GM19438 (cell line): ENCODE measurements around the gene CYP2B6.
"Not testable (repeated sequence)": the region's sequence is repeated elsewhere in the genome, so short reads cannot be mapped to it uniquely, and the experiment has no call there.

Source experiments
- ATAC-seq: cut with Tn5 transposase; IDR thresholded peaks from one replicate; pipeline ENCODE4 v1.9.1; 2021; ENCODE audit warnings: low read depth; ENCODE audit not compliant: unreplicated experiment

CYP2B6 gene

DNA sequence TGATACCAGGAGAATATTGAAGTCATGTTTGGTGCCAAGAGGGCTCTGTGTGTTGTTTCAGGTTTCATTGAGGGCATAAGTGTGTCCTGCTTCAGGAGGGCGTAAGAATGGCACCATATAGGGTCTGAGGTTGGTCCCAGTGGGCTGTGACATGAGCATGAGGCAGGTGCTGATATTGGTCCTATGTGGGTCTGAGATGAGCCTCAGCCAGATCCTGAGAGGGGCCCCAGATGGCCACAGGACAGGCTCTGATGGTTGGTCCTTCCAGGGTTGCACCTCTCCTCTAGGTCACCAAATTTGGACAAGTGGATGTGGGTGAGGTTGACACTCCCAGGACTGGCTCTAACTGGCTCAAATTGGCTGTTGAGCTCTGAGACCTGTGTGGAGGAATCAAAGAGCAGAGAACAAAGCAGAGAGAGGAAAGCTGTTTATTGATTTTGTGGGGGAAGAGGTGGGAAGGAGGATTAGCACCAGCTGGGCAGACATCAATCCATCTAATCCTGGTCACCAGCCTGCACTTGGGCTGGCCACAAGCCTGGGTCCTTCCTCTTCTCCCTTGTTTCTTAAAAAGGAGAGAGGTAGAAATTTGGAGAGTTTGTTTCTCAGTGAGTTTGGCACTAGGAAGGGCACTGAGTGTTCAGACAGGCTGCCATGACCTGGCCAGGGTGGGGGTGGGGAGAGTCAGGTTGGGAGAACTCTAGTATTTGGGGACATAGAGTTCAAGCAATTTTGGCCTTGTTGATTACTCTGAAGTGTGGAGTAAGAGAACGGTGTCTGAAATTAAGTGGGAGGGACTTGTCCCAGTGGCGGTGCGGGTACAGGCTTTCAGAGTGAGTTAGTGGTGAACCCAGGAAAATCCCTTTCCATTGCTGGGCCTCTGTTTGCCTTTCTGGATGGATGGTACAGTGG lies 38.7 kb downstream of the CYP2B6 start:
- no peak for ATAC-seq

DNA sequence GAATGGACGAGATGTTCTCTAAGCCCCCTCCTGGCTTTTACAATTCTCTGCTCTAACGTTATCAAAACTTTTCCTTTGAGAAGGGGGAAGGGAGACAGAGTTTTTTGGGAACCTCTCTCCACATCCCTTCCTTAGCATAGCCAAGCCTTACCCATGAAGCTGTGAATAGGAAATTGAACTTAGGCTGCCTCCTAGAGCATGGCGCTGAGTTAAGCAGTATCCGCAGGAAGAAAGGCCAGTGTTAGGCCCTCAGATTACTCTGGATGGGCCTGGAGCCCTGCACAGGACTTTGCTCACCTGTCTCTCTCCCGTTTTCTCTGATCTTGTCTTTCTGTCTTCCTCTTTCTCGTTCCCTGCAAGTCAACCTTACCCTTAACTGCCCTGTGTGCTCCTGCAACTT lies 39.6 kb downstream of the CYP2B6 start:
- ATAC-seq, result no peak

DNA sequence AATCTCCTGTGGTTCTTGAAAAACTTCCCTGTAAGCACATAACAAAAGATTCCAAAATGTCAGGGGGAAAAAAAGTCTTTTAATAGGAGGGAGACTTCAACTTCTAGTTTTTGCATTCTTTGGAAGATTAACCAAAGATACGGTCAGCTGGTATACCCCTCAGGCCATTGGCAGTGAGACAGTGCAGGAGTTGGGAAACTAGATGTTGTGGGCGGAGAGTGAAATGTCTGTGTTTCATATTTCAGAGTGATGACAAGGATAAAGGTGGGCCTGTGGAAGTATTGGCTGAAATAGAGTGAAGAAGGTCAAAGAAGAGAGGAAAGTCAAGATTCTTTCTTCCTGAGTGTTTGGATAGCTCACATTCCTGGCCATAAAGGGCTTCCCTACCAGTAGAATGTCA lies 40.8 kb downstream of the CYP2B6 start:
- ATAC-seq, result no peak

- ATAC-seq, result not testable (repeated sequence)
Observed at GRCh38 chr19:41033324-41033723, 42.2 kb downstream of the CYP2B6 start.

- ATAC-seq, result no peak
Observed at GRCh38 chr19:41039806-41040205, 48.7 kb downstream of the CYP2B6 start.

DNA sequence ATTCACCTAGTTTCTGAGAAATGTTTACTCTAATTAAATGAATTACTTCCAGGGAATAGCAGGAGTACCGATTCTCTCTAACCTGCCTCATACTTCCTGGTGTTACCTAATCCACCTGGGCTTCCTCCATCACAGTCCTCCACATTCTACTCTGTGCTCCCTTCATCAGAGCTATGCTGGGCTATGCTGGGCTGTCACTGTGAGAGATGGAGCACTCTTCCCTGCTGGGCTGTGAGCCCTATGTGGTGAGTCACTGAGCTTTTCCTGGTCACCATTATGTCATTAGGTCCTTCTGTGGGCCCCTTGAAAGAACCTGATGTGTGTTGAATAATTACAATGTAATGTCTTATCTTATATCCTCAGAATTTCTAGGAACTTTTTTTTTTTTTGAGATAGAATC lies 54.0 kb downstream of the CYP2B6 start:
- not testable (repeated sequence) for ATAC-seq

GRCh38 chr19:41050426-41050825 lies 59.3 kb downstream of the CYP2B6 start:
- no peak for ATAC-seq

DNA sequence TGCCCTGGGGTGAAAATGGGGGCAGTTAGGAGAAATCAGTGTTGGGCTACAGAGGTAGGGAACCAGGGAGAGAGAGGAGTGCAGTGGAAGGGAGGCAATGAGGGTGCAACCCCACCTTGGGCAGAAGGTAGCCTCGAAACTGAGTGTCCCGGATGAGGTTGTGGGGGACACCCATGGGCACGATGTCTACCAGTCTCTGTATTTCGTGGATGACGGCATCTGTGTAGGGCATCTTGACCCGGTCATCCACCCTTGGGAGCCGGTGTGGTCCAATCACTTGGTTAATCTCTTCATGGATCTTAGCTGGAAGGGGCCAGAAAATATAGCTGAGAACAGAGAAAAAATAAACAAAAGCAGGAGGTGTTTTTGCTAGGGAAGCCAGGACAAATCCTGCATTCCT lies 61.1 kb downstream of the CYP2B6 start:
- ATAC-seq, result not testable (repeated sequence)

DNA sequence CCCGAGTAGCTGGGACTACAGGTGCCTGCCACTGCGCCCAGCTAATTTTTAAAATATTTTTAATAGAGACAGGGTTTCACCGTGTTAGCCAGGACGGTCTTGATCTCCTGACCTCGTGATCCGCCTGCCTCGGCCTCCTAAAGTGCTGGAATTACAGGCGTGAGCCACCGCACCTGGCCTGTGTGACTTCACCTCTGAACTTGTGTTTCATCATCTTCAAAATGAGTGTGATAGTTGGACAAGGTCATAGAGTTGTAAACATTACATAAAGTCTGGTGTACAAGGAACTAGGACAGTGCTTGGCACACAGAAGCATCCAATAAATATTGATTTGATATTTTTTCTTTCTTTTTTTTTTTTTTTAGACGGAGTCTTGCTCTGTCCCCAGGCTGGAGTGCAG lies 62.2 kb downstream of the CYP2B6 start:
- not testable (repeated sequence) for ATAC-seq

- no peak for ATAC-seq
Observed at GRCh38 chr19:41064974-41065569, 74.0 kb downstream of the CYP2B6 start.
